IMR-90 (cell line): Measurements from ENCODE around the gene ACBD3. TPM values are rescaled to one million over a fixed set of nuclear protein-coding genes. Genes with fewer than 3 reads are reported as not detected.

Source experiments
- ATAC-seq: fragments of 200-7000 bp; cut with Tn5 transposase; 2 replicates; pipeline ENCODE4 v1.9.1; 2020; ENCODE audit warnings: low read depth, mild to moderate bottlenecking, moderate library complexity
- BruUV-seq: library from RNA; stranded (reverse); fragments of 400-500 nt; replicated peaks from 2 replicates; lab custom pipeline; 2021; lab: Mats Ljungman, UMichigan
- CTCF ChIA-PET: fragments of 300-600 bp; formaldehyde crosslinking; extraction: SDS; loops from one replicate; lab custom pipeline; 2021; ENCODE audit warnings: antibody characterized with exemption; lab: Yijun Ruan, JAX
- POLR2A ChIA-PET: fragments of 300-600 bp; sonication (Branson Sonifier 250); formaldehyde crosslinking; loops from one replicate; lab custom pipeline; 2022; ENCODE audit warnings: antibody characterized with exemption; ENCODE audit not compliant: unreplicated experiment; lab: Charles Lee
- DNase-seq: peaks from one replicate; pipeline ENCODE4 v3.0.0; 2013
- H2AFZ ChIP-seq: replicated peaks from 2 replicates; pipeline ENCODE3; 2013; ENCODE audit warnings: low read length, mild to moderate bottlenecking; ENCODE audit not compliant: poor library complexity
- H2AK5ac ChIP-seq: 2 replicates; pipeline ENCODE4 v1.6.1; 2013; ENCODE audit warnings: low read depth, low read length, inconsistent platforms
- H2AK9ac ChIP-seq: replicated peaks from 2 replicates; pipeline ENCODE3; 2013; ENCODE audit warnings: mild to moderate bottlenecking, low read depth, low read length, moderate library complexity; ENCODE audit not compliant: poor library complexity
- H2BK120ac ChIP-seq: 2 replicates; pipeline ENCODE4 v1.6.1; 2013; ENCODE audit warnings: low read depth, low read length, inconsistent platforms
- H2BK15ac ChIP-seq: 3 replicates; pipeline ENCODE4 v1.6.1; 2013; ENCODE audit warnings: low read depth, low read length, inconsistent platforms
- H2BK20ac ChIP-seq: 2 replicates; pipeline ENCODE4 v1.6.1; 2013; ENCODE audit warnings: low read depth, mild to moderate bottlenecking, inconsistent platforms, low read length, moderate library complexity
- H2BK5ac ChIP-seq: 2 replicates; pipeline ENCODE4 v1.6.1; 2013; ENCODE audit warnings: mild to moderate bottlenecking, low read depth, low read length, inconsistent platforms; ENCODE audit not compliant: poor library complexity, severe bottlenecking
- H3K14ac ChIP-seq: replicated peaks from 2 replicates; pipeline ENCODE4 v1.6.1; 2013; ENCODE audit warnings: low read depth, low read length, inconsistent platforms
- H3K18ac ChIP-seq: 2 replicates; pipeline ENCODE4 v1.6.1; 2013; ENCODE audit warnings: low read depth, low read length, control low read depth
- H3K23ac ChIP-seq: 2 replicates; pipeline ENCODE4 v1.6.1; 2013; ENCODE audit warnings: low read depth, low read length, inconsistent platforms
- H3K27ac ChIP-seq: 2 replicates; pipeline ENCODE4 v1.5.1; 2013; ENCODE audit warnings: mild to moderate bottlenecking, control low read depth, low read length; ENCODE audit not compliant: insufficient read depth
- H3K27me3 ChIP-seq: 2 replicates; pipeline ENCODE4 v1.6.1; 2013; ENCODE audit warnings: low read length; ENCODE audit not compliant: control insufficient read depth, insufficient read depth
- H3K36me3 ChIP-seq: 2 replicates; pipeline ENCODE4 v1.6.1; 2013; ENCODE audit warnings: low read length, mixed read lengths; ENCODE audit not compliant: control insufficient read depth, insufficient read depth
- H3K4ac ChIP-seq: 2 replicates; pipeline ENCODE4 v1.6.1; 2013; ENCODE audit warnings: low read depth, low read length, inconsistent platforms
- H3K4me1 ChIP-seq: 2 replicates; pipeline ENCODE4 v1.6.1; 2013; ENCODE audit warnings: low read length, mixed read lengths; ENCODE audit not compliant: control insufficient read depth, insufficient read depth
- H3K4me2 ChIP-seq: 2 replicates; pipeline ENCODE4 v1.6.1; 2013; ENCODE audit warnings: low read depth, mild to moderate bottlenecking, control low read depth, low read length, moderate library complexity
- H3K4me3 ChIP-seq: 2 replicates; pipeline ENCODE4 v1.5.1; 2013; ENCODE audit warnings: low read depth, mild to moderate bottlenecking, control low read depth, low read length, moderate library complexity; ENCODE audit not compliant: insufficient read depth
- H3K56ac ChIP-seq: 2 replicates; pipeline ENCODE4 v1.6.1; 2013; ENCODE audit warnings: low read length, inconsistent platforms; ENCODE audit not compliant: insufficient read depth; ENCODE audit errors: extremely low read depth
- H3K79me1 ChIP-seq, 2 experiments: 2 replicates each; pipeline ENCODE4 v1.6.1; 2013; ENCODE audit warnings: low read length in 2 of 2, inconsistent platforms in 1 of 2, low read depth in 1 of 2
- H3K9ac ChIP-seq: 2 replicates; pipeline ENCODE4 v1.6.1; 2013; ENCODE audit warnings: low read depth, low read length, control low read depth
- H3K9me1 ChIP-seq: 2 replicates; pipeline ENCODE4 v1.6.1; 2013; ENCODE audit warnings: low read length, inconsistent platforms; ENCODE audit not compliant: insufficient read depth
- H3K9me3 ChIP-seq: 2 replicates; pipeline ENCODE4 v1.6.1; 2013; ENCODE audit warnings: low read length; ENCODE audit not compliant: control insufficient read depth, insufficient read depth
- H4K20me1 ChIP-seq: 2 replicates; pipeline ENCODE4 v1.6.1; 2013; ENCODE audit warnings: low read length, inconsistent platforms; ENCODE audit not compliant: insufficient read depth
- H4K5ac ChIP-seq: 2 replicates; pipeline ENCODE4 v1.6.1; 2013; ENCODE audit warnings: mild to moderate bottlenecking, low read depth, low read length, control low read depth
- H4K8ac ChIP-seq, 2 experiments: 2 replicates each; pipeline ENCODE4 v1.6.1; 2013; ENCODE audit warnings: low read depth in 2 of 2, low read length in 2 of 2, control low read depth in 1 of 2, inconsistent platforms in 1 of 2
- H4K91ac ChIP-seq: 2 replicates; pipeline ENCODE4 v1.6.1; 2013; ENCODE audit warnings: low read depth, low read length, inconsistent platforms; ENCODE audit not compliant: insufficient read depth
- MAZ ChIP-seq: IDR thresholded peaks from 2 replicates; pipeline ENCODE4 v1.6.1; 2012; ENCODE audit warnings: low read depth, mild to moderate bottlenecking, low read length, improper control_type of control experiment, moderate library complexity, borderline replicate concordance
- RCOR1 ChIP-seq: IDR thresholded peaks from 2 replicates; pipeline ENCODE4 v1.6.1; 2012; ENCODE audit warnings: mild to moderate bottlenecking, low read length, improper control_type of control experiment; ENCODE audit not compliant: insufficient replicate concordance
- RFX5 ChIP-seq: IDR thresholded peaks from 2 replicates; pipeline ENCODE4 v1.8.0; 2012; ENCODE audit warnings: low read depth, mild to moderate bottlenecking, low read length, moderate library complexity
- SMC3 ChIP-seq: fragments of 150-350 bp; IDR thresholded peaks from 2 replicates; pipeline ENCODE4 v1.6.1; 2016; ENCODE audit warnings: low read depth, mild to moderate bottlenecking, antibody characterized with exemption, low read length, moderate library complexity
- WGBS, 2 experiments: methylation state at CpG; one replicate each; pipeline versions ENCODE4 v1.1.5 to v1.1.7; 2013; ENCODE audit warnings: missing lambda C conversion rate in 2 of 2; ENCODE audit not compliant: insufficient read length in 1 of 2; ENCODE audit errors: extremely low coverage in 2 of 2; 5-methylcytosine and 5-hydroxymethylcytosine counted together
- dilution Hi-C: fragments of 300-500 bp; cut with HindIII; formaldehyde crosslinking; loops from one replicate; pipeline ENCODE4 v1.14.3; 2018; ENCODE audit warnings: low sequenced_read_pairs; ENCODE audit not compliant: unreplicated experiment
- in situ Hi-C: fragments of 300-500 bp; cut with MboI; formaldehyde crosslinking; loops from 3 replicates; pipeline ENCODE4 v1.14.3; 2019; ENCODE audit warnings: low sequenced_read_pairs, inconsistent platforms, mixed read lengths
- intact Hi-C: fragments of 100-400 bp; cut with micrococcal nuclease; formaldehyde crosslinking; loops from 2 replicates; pipeline ENCODE4 v1.10.0; 2022
- polyA plus RNA-seq, 3 experiments: library from polyadenylated mRNA; depleted of rRNA; stranded (reverse); fragments of >200 nt; gene quantifications; 2 replicates each; pipeline ENCODE4 v1.2.3, GENCODE V29; 2012; ENCODE audit warnings: low replicate concordance in 1 of 3
- total RNA-seq: library from RNA; depleted of rRNA; stranded (reverse); fragments of >200 nt; gene quantifications from 2 replicates; pipeline ENCODE4 v1.2.3, GENCODE V29; 2012

Gene ACBD3
- total and polyA plus RNA-seq, 2 of the 4 experiments (the other 2 are of a cell fraction): 30.3 to 59.7 TPM

- no CpG with 5 or more reads among the region's 5 CpGs for WGBS, 2 experiments
- intact Hi-C loops (loop anchor here (10.0 kb wide), 1 partner anchor 128 kb away; no protein-coding TSS in a partner anchor), in situ Hi-C loops (no loop called here), dilution Hi-C loops (no loop called here)
- no peak overlapping the region for H3K4ac ChIP-seq
- ATAC-seq (no peak), DNase-seq (no peak)
- H4K91ac ChIP-seq: no peak overlapping the region
- TF ChIP-seq SMC3 (no peak), RFX5 (no peak), MAZ (no peak), RCOR1 (no peak)
- H4K8ac ChIP-seq: no peak overlapping the region
- H3K9ac ChIP-seq: no peak overlapping the region
- no peak overlapping the region for H3K18ac ChIP-seq
- H4K5ac ChIP-seq: no peak overlapping the region
- H3K4me2 ChIP-seq: no peak overlapping the region
- no TSS peak for BruUV-seq
- POLR2A ChIA-PET: no interaction called here
- no peaks in the 10 kb centered on the region for H3K36me3 ChIP-seq
- no peak overlapping the region for H2BK5ac ChIP-seq
- H3K4me3 ChIP-seq: no peak overlapping the region
- no peak overlapping the region for H3K23ac ChIP-seq
- CTCF ChIA-PET: no interaction called here
- no peak overlapping the region for H2BK15ac ChIP-seq
- no peak overlapping the region for H2AK9ac ChIP-seq
- no peaks in the 10 kb centered on the region for H3K9me3 ChIP-seq
- H3K14ac ChIP-seq: no peak overlapping the region
- no peaks in the 10 kb centered on the region for H3K79me1 ChIP-seq
- peaks cover 27% of the 10 kb centered on the region for H3K27me3 ChIP-seq
- no peak overlapping the region for H2BK120ac ChIP-seq
- H2AK5ac ChIP-seq: no peak overlapping the region
- no peak overlapping the region for H3K56ac ChIP-seq
- H4K20me1 ChIP-seq: no peaks in the 10 kb centered on the region
- H3K9me1 ChIP-seq: no peaks in the 10 kb centered on the region
- H2AFZ ChIP-seq: no peak overlapping the region
- no peak overlapping the region for H2BK20ac ChIP-seq
- no peaks in the 10 kb centered on the region for H3K4me1 ChIP-seq
- no peak overlapping the region for H3K27ac ChIP-seq
Observed at GRCh38 chr1:226207048-226207447, 20.5 kb upstream of the ACBD3 start.
